WERI-Rb-1 (cell line): Measurements from ENCODE around the gene SAMD5.

Source experiments
- DNase-seq: peaks from one replicate; pipeline ENCODE4 v3.0.0-alpha.2; 2020
- H3K27ac ChIP-seq: fragments of 250-450 bp; sonication (Bioruptor Pico); 2 replicates; pipeline ENCODE4 v1.5.1; 2020; ENCODE audit warnings: mild to moderate bottlenecking, moderate library complexity
- H3K27me3 ChIP-seq: fragments of 250-450 bp; sonication (Bioruptor Pico); 2 replicates; pipeline ENCODE4 v1.5.1; 2021; ENCODE audit warnings: mild to moderate bottlenecking, low read depth, moderate library complexity; ENCODE audit not compliant: insufficient read depth, severe bottlenecking
- H3K36me3 ChIP-seq: fragments of 250-450 bp; sonication (Bioruptor Pico); 2 replicates; pipeline ENCODE4 v1.5.1; 2020; ENCODE audit warnings: mild to moderate bottlenecking, moderate library complexity
- H3K4me3 ChIP-seq: 2 replicates; pipeline ENCODE4 v1.5.1; 2011; ENCODE audit warnings: low read depth, mild to moderate bottlenecking, control low read depth, low read length
- H3K9me3 ChIP-seq: fragments of 250-450 bp; sonication (Bioruptor Pico); 2 replicates; pipeline ENCODE4 v1.5.1; 2021; ENCODE audit warnings: mild to moderate bottlenecking, moderate library complexity; ENCODE audit not compliant: severe bottlenecking
- CTCF ChIP-seq: IDR thresholded peaks from 2 replicates; pipeline ENCODE4 v1.5.1; 2011; ENCODE audit warnings: low read depth, mild to moderate bottlenecking, control low read depth, inconsistent platforms, low read length

The SAMD5 gene

GRCh38 chr6:147585256-147585655 is 76.8 kb downstream of the SAMD5 start:
- Histone ChIP-seq H3K36me3 (no peaks in the 10 kb centered on the region), H3K27ac (no peak overlapping the region)
- TF ChIP-seq CTCF: no peak

GRCh38 chr6:147586044-147586443 is 77.6 kb downstream of the SAMD5 start:
- H3K27me3 ChIP-seq: no peaks in the 10 kb centered on the region
- H3K9me3 ChIP-seq: no peaks in the 10 kb centered on the region
- DNase-seq: no peak
- TF ChIP-seq CTCF: no peak
- H3K4me3 ChIP-seq: no peak overlapping the region
- no peak overlapping the region for H3K27ac ChIP-seq
- H3K36me3 ChIP-seq: no peaks in the 10 kb centered on the region

More at GRCh38 chr6:147585256-147585655, 76.8 kb downstream of the SAMD5 start:
- H3K27me3 ChIP-seq: no peaks in the 10 kb centered on the region
- no peaks in the 10 kb centered on the region for H3K9me3 ChIP-seq
- DNase-seq: no peak
- H3K4me3 ChIP-seq: no peak overlapping the region

GRCh38 chr6:147587907-147588306 is 79.4 kb downstream of the SAMD5 start:
- Histone ChIP-seq H3K4me3 (no peak overlapping the region), H3K36me3 (no peaks in the 10 kb centered on the region), H3K27ac (no peak overlapping the region), H3K9me3 (no peaks in the 10 kb centered on the region), H3K27me3 (no peaks in the 10 kb centered on the region)
- TF ChIP-seq CTCF: no peak
- DNase-seq: no peak

- Histone ChIP-seq H3K36me3 (no peaks in the 10 kb centered on the region), H3K4me3 (no peak overlapping the region), H3K27me3 (no peaks in the 10 kb centered on the region), H3K27ac (no peak overlapping the region), H3K9me3 (no peaks in the 10 kb centered on the region)
- DNase-seq: no peak
- no peak for TF ChIP-seq CTCF
These were observed 80.0 kb downstream of the SAMD5 start for GRCh38 chr6:147588469-147588868.

GRCh38 chr6:147589739-147590250 is 81.3 kb downstream of the SAMD5 start:
- Histone ChIP-seq H3K27me3 (no peaks in the 10 kb centered on the region), H3K27ac (no peak overlapping the region), H3K4me3 (no peak overlapping the region), H3K9me3 (no peaks in the 10 kb centered on the region), H3K36me3 (no peaks in the 10 kb centered on the region)
- no peak for DNase-seq
- no peak for TF ChIP-seq CTCF

GRCh38 chr6:147595961-147596360 is 87.5 kb downstream of the SAMD5 start:
- no peak for TF ChIP-seq CTCF
- H3K9me3 ChIP-seq: no peaks in the 10 kb centered on the region
- H3K36me3 ChIP-seq: no peaks in the 10 kb centered on the region
- H3K27me3 ChIP-seq: no peaks in the 10 kb centered on the region
- no peak overlapping the region for H3K4me3 ChIP-seq
- DNase-seq: no peak
- H3K27ac ChIP-seq: no peak overlapping the region
